Measurements from ENCODE around the gene HSPG2. TPM values are rescaled to one million over a fixed set of nuclear protein-coding genes. Genes with fewer than 3 reads are reported as not detected.

Gene HSPG2
- total and polyA plus RNA-seq, 2 of the 13 experiments (the other 11 are each of a cell fraction or from before 2014, with no cell fraction given) = 9.1 to 13.1 TPM

GRCh38 chr1:21868482-21868881, 68.6 kb downstream of the HSPG2 start:
- Histone ChIP-seq H3K4me2 (ENCODE audit: low read depth, low read length) (no peak overlapping the region), H3K36me3 (replicated peaks in 1 of 2; ENCODE audit: control insufficient read depth in 1 of 2, insufficient read depth in 2 of 2, low read length in 2 of 2) (peaks cover 9 to 30% of the 10 kb centered on the region in 2 experiments; a peak in 4 of 5 replicates), H4K20me1 (ENCODE audit: insufficient read depth, low read length) (no peaks in the 10 kb centered on the region; the same call in 1 of the 2 replicates), H3K27ac (ENCODE audit: extremely low read length, insufficient read depth, low read length) (no peak overlapping the region), H3K9me3 (ENCODE audit: low read length) (no peaks in the 10 kb centered on the region), H3K4me1 (ENCODE audit: insufficient read depth, low read length) (peaks cover 32% of the 10 kb centered on the region), H3K4me3 (replicated peaks in 1 of 3; ENCODE audit: insufficient read depth in 1 of 3, low read depth in 2 of 3, low read length in 3 of 3) (no peak overlapping the region), H3K79me2 (ENCODE audit: insufficient read depth, low read length) (no peaks in the 10 kb centered on the region), H3K27me3 (ENCODE audit: control insufficient read depth in 1 of 2, insufficient read depth in 2 of 2, low read length in 2 of 2) (no peaks in the 10 kb centered on the region), H2AFZ (ENCODE audit: low read length) (no peak overlapping the region), H3K9ac (ENCODE audit: insufficient read depth, low read depth, low read length) (no peak overlapping the region)
- ChIA-PET POLR2A (no interaction called here), CTCF (ENCODE audit: low intra/inter-chr PET ratio, low total read pairs) (no interaction called here)
- intact Hi-C loops (cut with micrococcal nuclease; ENCODE audit: unreplicated experiment) = no loop called here
- ATAC-seq = no peak
- in situ Hi-C loops (cut with HindIII; ENCODE audit: extremely low pct_ligation_motif_present, low pct_unique_long_range_greater_than_20kb) = no loop called here
- WGBS (ENCODE audit: low lambda C conversion rate) = 92% methylated on average over 7 of the region's 7 CpGs
- DNase-seq (ENCODE audit: low spot score) = no peak
- no peak for FAIRE-seq
- BruUV-seq (replicated peaks) = no TSS peak
- no peak for TF ChIP-seq MLLT10 (CRISPR knock-in tag; IDR thresholded peaks at IDR 0.05)
- TF ChIP-seq PAXIP1 (CRISPR knock-in tag; conservative IDR thresholded peaks at IDR 0.05) = no peak
- TF ChIP-seq MATR3 (CRISPR knock-in tag; IDR thresholded peaks at IDR 0.05) = no peak
- TF ChIP-seq TFDP1 (CRISPR knock-in tag; IDR thresholded peaks at IDR 0.05; ENCODE audit: borderline replicate concordance) = no peak
- TF ChIP-seq UBTF (CRISPR knock-in tag; IDR thresholded peaks at IDR 0.05) = no peak
- TF ChIP-seq ZNF430 (CRISPR knock-in tag; IDR thresholded peaks at IDR 0.05) = no peak
- TF ChIP-seq ZNF83 (CRISPR knock-in tag; IDR thresholded peaks at IDR 0.05; ENCODE audit: borderline replicate concordance) = no peak
- no peak for TF ChIP-seq ZNF879 (CRISPR knock-in tag; IDR thresholded peaks at IDR 0.05)
- TF ChIP-seq CBX1 (IDR thresholded peaks at IDR 0.05; ENCODE audit: low read depth) = no peak
- TF ChIP-seq ZNF639 (CRISPR knock-in tag; conservative IDR thresholded peaks at IDR 0.05) = no peak
- TF ChIP-seq ZSCAN9 (CRISPR knock-in tag; IDR thresholded peaks at IDR 0.05; ENCODE audit: borderline replicate concordance) = no peak
- no peak for TF ChIP-seq HDAC1 (CRISPR knock-in tag; IDR thresholded peaks at IDR 0.05)
- no peak for TF ChIP-seq RCOR2 (CRISPR knock-in tag; IDR thresholded peaks at IDR 0.05)
- TF ChIP-seq IKZF4 (CRISPR knock-in tag; IDR thresholded peaks at IDR 0.05; ENCODE audit: borderline replicate concordance, low read depth, not compliant biosample characterization) = no peak
- no peak for TF ChIP-seq ZFP82 (CRISPR knock-in tag; IDR thresholded peaks at IDR 0.05; ENCODE audit: borderline replicate concordance)
